HEK293T (cell line): ENCODE results near the gene ARHGEF2.

Experiments used
- CTCF ChIA-PET: fragments of 350-600 bp; formaldehyde crosslinking; extraction: SDS; loops from one replicate; lab custom pipeline; 2021; ENCODE audit warnings: antibody characterized with exemption, inconsistent platforms; lab: Yijun Ruan, JAX
- POLR2A ChIA-PET: fragments of 350-600 bp; formaldehyde crosslinking; extraction: SDS; loops from one replicate; lab custom pipeline; 2020; ENCODE audit warnings: antibody characterized with exemption, inconsistent platforms; lab: Yijun Ruan, JAX
- DNase-seq: peaks from one replicate; pipeline ENCODE4 v3.0.0; 2012; ENCODE audit warnings: mixed read lengths; ENCODE audit errors: extremely low spot score
- ARNT ChIP-seq: fragments of 450-650 bp; IDR thresholded peaks from 2 replicates; pipeline ENCODE4 v1.6.1; 2017; ENCODE audit warnings: mild to moderate bottlenecking
- BHLHE40 ChIP-seq: fragments of 450-650 bp; IDR thresholded peaks from 2 replicates; pipeline ENCODE4 v1.6.1; 2016; ENCODE audit warnings: mild to moderate bottlenecking, moderate library complexity, borderline replicate concordance
- CTBP1 ChIP-seq: fragments of 450-650 bp; IDR thresholded peaks from 2 replicates; pipeline ENCODE4 v1.6.1; 2016; ENCODE audit warnings: borderline replicate concordance
- ELF4 ChIP-seq: fragments of 450-650 bp; IDR thresholded peaks from 2 replicates; pipeline ENCODE4 v1.6.1; 2017; ENCODE audit warnings: antibody characterized with exemption
- FOXA1 ChIP-seq: fragments of 450-650 bp; IDR thresholded peaks from 2 replicates; pipeline ENCODE4 v1.6.1; 2016; ENCODE audit warnings: mild to moderate bottlenecking
- FOXK2 ChIP-seq: fragments of 450-650 bp; IDR thresholded peaks from 2 replicates; pipeline ENCODE4 v1.6.1; 2016; ENCODE audit warnings: mild to moderate bottlenecking
- FOXM1 ChIP-seq: fragments of 450-650 bp; IDR thresholded peaks from 2 replicates; pipeline ENCODE4 v1.6.1; 2017; ENCODE audit warnings: mild to moderate bottlenecking, borderline replicate concordance
- HDGF ChIP-seq: fragments of 450-650 bp; IDR thresholded peaks from 2 replicates; pipeline ENCODE4 v1.6.1; 2017; ENCODE audit warnings: antibody characterized with exemption, borderline replicate concordance
- L3MBTL2 ChIP-seq: fragments of 450-650 bp; conservative IDR thresholded peaks from 2 replicates; pipeline ENCODE4 v1.6.1; 2016; ENCODE audit warnings: mild to moderate bottlenecking
- LEF1 ChIP-seq: fragments of 450-650 bp; IDR thresholded peaks from 2 replicates; pipeline ENCODE4 v1.6.1; 2017; ENCODE audit warnings: mild to moderate bottlenecking, borderline replicate concordance
- NFRKB ChIP-seq: fragments of 450-650 bp; IDR thresholded peaks from 2 replicates; pipeline ENCODE4 v1.6.1; 2016; ENCODE audit warnings: mild to moderate bottlenecking, moderate library complexity
- PKNOX1 ChIP-seq: fragments of 450-650 bp; IDR thresholded peaks from 2 replicates; pipeline ENCODE4 v1.6.1; 2016
- SP1 ChIP-seq: fragments of 450-650 bp; IDR thresholded peaks from 2 replicates; pipeline ENCODE4 v1.6.1; 2017
- TARDBP ChIP-seq: fragments of 450-650 bp; IDR thresholded peaks from 2 replicates; pipeline ENCODE4 v1.6.1; 2016
- ZNF384 ChIP-seq: fragments of 450-650 bp; IDR thresholded peaks from 2 replicates; pipeline ENCODE4 v1.6.1; 2016

The ARHGEF2 gene

GRCh38 chr1:155940993-155941844 lies 37.1 kb downstream of the ARHGEF2 start, which contains the start of gene RXFP4:
RXFP4 (plus strand) TSS chr1:155941638; CDS start chr1:155941710, 72 bp downstream.
- CTCF ChIA-PET, result interaction anchor here (1.0 to 1.8 kb wide), 7 partner anchors 21 to 125 kb away, joined by 3 to 9 read pairs (median 6); partner anchors contain the start of gene ARHGEF2

GRCh38 chr1:155940482-155940992 lies 37.8 kb downstream of the ARHGEF2 start:
- no peak for DNase-seq
- ChIA-PET CTCF (interaction anchor here (0.7 to 1.8 kb wide), 7 partner anchors 22 to 126 kb away, joined by 3 to 9 read pairs (median 6); partner anchors contain the start of gene ARHGEF2), POLR2A (interaction anchor here (0.6 to 2.3 kb wide), 6 partner anchors 9 to 61 kb away, joined by 3 to 15 read pairs (median 6); partner anchors contain the start of gene ARHGEF2)
- no peak for TF ChIP-seq FOXK2

More at GRCh38 chr1:155940993-155941844, 37.1 kb downstream of the ARHGEF2 start, which contains the start of gene RXFP4:
- DNase-seq, result no peak
- POLR2A ChIA-PET, result interaction anchor here (1.0 to 2.3 kb wide), 5 partner anchors 10 to 48 kb away, joined by 3 to 15 read pairs (median 7); partner anchors contain the start of gene ARHGEF2
- TF ChIP-seq NFRKB, result no peak
- no peak for TF ChIP-seq SP1
- no peak for TF ChIP-seq L3MBTL2
- TF ChIP-seq ELF4, result no peak
- TF ChIP-seq BHLHE40, result no peak
- no peak for TF ChIP-seq PKNOX1
- no peak for TF ChIP-seq TARDBP
- TF ChIP-seq FOXA1, result no peak
- no peak for TF ChIP-seq HDGF

- POLR2A ChIA-PET, result interaction anchor here (1.0 to 1.1 kb wide), 6 partner anchors 39 to 128 kb away, joined by 3 to 9 read pairs (median 6); partner anchors contain the start of gene LAMTOR2
These were observed 40.1 kb downstream of the ARHGEF2 start for GRCh38 chr1:155938220-155938627.

GRCh38 chr1:155934936-155935590 lies 43.3 kb downstream of the ARHGEF2 start:
- CTCF ChIA-PET, result interaction anchor here (1.0 to 2.1 kb wide), 5 partner anchors 9 to 131 kb away, joined by 3 to 13 read pairs (median 4); no protein-coding TSS in a partner anchor
- DNase-seq, result no peak
- POLR2A ChIA-PET, result interaction anchor here (0.8 to 5.9 kb wide), 24 partner anchors 8 to 284 kb away, joined by 3 to 79 read pairs (median 8); partner anchors contain the start of genes ARHGEF2, GON4L and SYT11
- TF ChIP-seq LEF1 (no peak), CTBP1 (no peak), SP1 (no peak), FOXK2 (no peak), ELF4 (no peak), NFRKB (no peak), ZNF384 (0 out of 2 replicates have a peak, but pooled peaks have one; percentile 40), FOXA1 (no peak)

More at GRCh38 chr1:155938220-155938627, 40.1 kb downstream of the ARHGEF2 start:
- CTCF ChIA-PET, result interaction anchor here (0.6 to 2.8 kb wide), 12 partner anchors 17 to 133 kb away, joined by 3 to 22 read pairs (median 4); partner anchors contain the start of gene ARHGEF2
- peak; percentile 74 for DNase-seq
- TF ChIP-seq PKNOX1, result peak; percentile 66
- no peak for TF ChIP-seq HDGF
- no peak for TF ChIP-seq ARNT

- TF ChIP-seq PKNOX1 (peak; percentile 99), FOXM1 (no peak), FOXK2 (no peak), BHLHE40 (no peak), SP1 (no peak), ELF4 (peak; percentile 99), CTBP1 (no peak), L3MBTL2 (0 out of 2 replicates have a peak, but pooled peaks have one; percentile 3), HDGF (no peak), TARDBP (no peak), NFRKB (peak; percentile 97)
- ChIA-PET CTCF (interaction anchor here (1.0 to 2.1 kb wide), 6 partner anchors 10 to 132 kb away, joined by 3 to 13 read pairs (median 4); no protein-coding TSS in a partner anchor), POLR2A (interaction anchor here (0.7 to 5.9 kb wide), 31 partner anchors 9 to 516 kb away, joined by 3 to 79 read pairs (median 6); partner anchors contain the start of genes ARHGEF2, GON4L and SYT11)
- peak; percentile 98 for DNase-seq
These were observed 44.0 kb downstream of the ARHGEF2 start, which contains the start of gene KHDC4 for GRCh38 chr1:155934097-155934935. KHDC4 (minus strand) TSS chr1:155934413; CDS start chr1:155934373, 40 bp downstream.
